Muscle layer of colon (tissue), 2 donors: ENCODE data around the gene ADGRG6.

Experiments
- H3K27ac ChIP-seq: one replicate; pipeline ENCODE4 v1.7.0; 2013; ENCODE audit warnings: low read depth, mild to moderate bottlenecking, low read length, moderate library complexity
- H3K27me3 ChIP-seq, 2 donors: one replicate each; pipeline ENCODE4 v1.7.0; 2013; ENCODE audit warnings: low read length in 2 of 2, mild to moderate bottlenecking in 2 of 2; ENCODE audit not compliant: insufficient read depth in 2 of 2, control insufficient read depth in 1 of 2
- H3K36me3 ChIP-seq: one replicate; pipeline ENCODE4 v1.7.0; 2013; ENCODE audit warnings: mild to moderate bottlenecking, low read length; ENCODE audit not compliant: insufficient read depth
- H3K4me1 ChIP-seq: one replicate; pipeline ENCODE4 v1.7.0; 2013; ENCODE audit warnings: mild to moderate bottlenecking, low read length; ENCODE audit not compliant: insufficient read depth
- H3K4me3 ChIP-seq, 2 donors: one replicate each; pipeline ENCODE4 v1.7.0; 2013; ENCODE audit warnings: low read length in 2 of 2, low read depth in 1 of 2, mild to moderate bottlenecking in 1 of 2, moderate library complexity in 1 of 2
- H3K9ac ChIP-seq: one replicate; pipeline ENCODE4 v1.7.0; 2013; ENCODE audit warnings: low read length
- H3K9me3 ChIP-seq: one replicate; pipeline ENCODE4 v1.7.0; 2013; ENCODE audit warnings: mild to moderate bottlenecking, low read length
- donor health status: abdominal sarcoma.
- donor health status: Adenocarcinoma of cecum.

ADGRG6 gene

GRCh38 chr6:142304241-142304640 is 2.4 kb downstream of the ADGRG6 start:
- Histone ChIP-seq H3K36me3 (no peaks in the 10 kb centered on the region), H3K27me3 (no peaks in the 10 kb centered on the region), H3K9ac (no peak overlapping the region), H3K9me3 (no peaks in the 10 kb centered on the region), H3K4me3 (no peak overlapping the region), H3K27ac (no peak overlapping the region), H3K4me1 (no peaks in the 10 kb centered on the region)

DNA sequence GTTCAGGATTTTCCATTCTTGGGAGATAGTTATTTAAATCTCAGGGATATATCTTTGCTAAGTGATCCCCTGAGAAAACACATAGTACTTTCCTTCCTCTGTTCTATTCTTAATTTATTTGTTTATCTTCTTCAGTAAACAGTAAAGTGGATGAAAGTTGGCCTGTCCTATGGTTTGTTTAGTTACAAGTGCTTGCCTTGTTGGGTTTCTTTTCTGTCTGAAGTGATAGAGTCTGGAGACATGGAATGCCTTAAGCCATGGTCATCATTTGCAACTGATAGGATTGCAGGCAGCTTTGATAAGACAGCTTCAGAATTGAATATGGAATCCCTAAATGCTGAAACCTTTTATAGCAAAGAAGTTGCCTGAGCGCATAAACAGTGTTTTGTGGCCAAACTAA is 4.9 kb downstream of the ADGRG6 start:
- Histone ChIP-seq H3K4me1 (no peaks in the 10 kb centered on the region), H3K9ac (no peak overlapping the region), H3K27ac (no peak overlapping the region)

GRCh38 chr6:142307963-142308748 is 6.3 kb downstream of the ADGRG6 start:
- Histone ChIP-seq H3K36me3 (no peaks in the 10 kb centered on the region), H3K9me3 (no peaks in the 10 kb centered on the region), H3K4me3 (no peak overlapping the region), H3K9ac (no peak overlapping the region), H3K27ac (no peak overlapping the region), H3K4me1 (peaks cover 2% of the 10 kb centered on the region), H3K27me3 (no peaks in the 10 kb centered on the region)

More for the DNA sequence above, 4.9 kb downstream of the ADGRG6 start:
- Histone ChIP-seq H3K9me3 (no peaks in the 10 kb centered on the region), H3K4me3 (no peak overlapping the region), H3K27me3 (no peaks in the 10 kb centered on the region), H3K36me3 (no peaks in the 10 kb centered on the region)

- Histone ChIP-seq H3K9me3 (no peaks in the 10 kb centered on the region), H3K4me3 (no peak overlapping the region), H3K36me3 (no peaks in the 10 kb centered on the region), H3K27ac (no peak overlapping the region), H3K27me3 (no peaks in the 10 kb centered on the region), H3K4me1 (peaks cover 5% of the 10 kb centered on the region), H3K9ac (no peak overlapping the region)
These were observed 7.6 kb downstream of the ADGRG6 start for GRCh38 chr6:142309426-142309825.

GRCh38 chr6:142313284-142313683 is 11.5 kb downstream of the ADGRG6 start:
- Histone ChIP-seq H3K27me3 (no peaks in the 10 kb centered on the region), H3K9ac (no peak overlapping the region), H3K4me3 (no peak overlapping the region), H3K27ac (no peak overlapping the region), H3K9me3 (no peaks in the 10 kb centered on the region), H3K36me3 (no peaks in the 10 kb centered on the region), H3K4me1 (peaks cover 5% of the 10 kb centered on the region)

DNA sequence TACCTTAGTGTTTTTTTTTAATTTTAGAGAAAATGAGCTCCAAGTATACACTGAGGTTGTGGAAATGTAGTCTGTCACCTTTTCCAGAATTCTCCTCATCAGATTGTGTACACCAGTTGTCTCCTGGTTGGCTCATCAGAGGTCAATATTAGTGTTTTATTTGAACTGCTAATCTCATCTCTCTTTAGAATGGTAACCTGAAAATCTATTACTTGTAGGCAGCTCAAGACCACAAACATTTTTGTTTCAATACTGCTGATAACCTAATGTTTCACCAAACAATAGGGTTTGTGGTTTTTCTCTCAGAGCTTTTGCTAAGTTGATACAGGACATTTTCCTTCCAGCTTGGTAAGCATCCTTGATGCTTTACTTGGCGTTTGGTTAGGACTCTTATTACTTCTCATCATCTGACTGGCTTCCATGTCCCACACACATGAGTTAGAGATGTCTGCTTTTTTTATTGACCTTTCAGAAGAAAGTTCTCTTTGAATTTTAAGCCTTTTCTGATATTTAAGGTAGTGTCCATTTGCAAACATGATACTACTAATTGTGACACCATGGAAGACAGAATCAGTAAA is 15.1 kb downstream of the ADGRG6 start:
- Histone ChIP-seq H3K9ac (no peak overlapping the region), H3K27me3 (no peaks in the 10 kb centered on the region), H3K4me3 (no peak overlapping the region), H3K27ac (no peak overlapping the region), H3K9me3 (no peaks in the 10 kb centered on the region), H3K36me3 (no peaks in the 10 kb centered on the region), H3K4me1 (peaks cover 5% of the 10 kb centered on the region)

- Histone ChIP-seq H3K4me3 (no peak overlapping the region), H3K27me3 (no peaks in the 10 kb centered on the region), H3K9ac (no peak overlapping the region), H3K27ac (no peak overlapping the region), H3K4me1 (no peaks in the 10 kb centered on the region), H3K9me3 (no peaks in the 10 kb centered on the region), H3K36me3 (no peaks in the 10 kb centered on the region)
These were observed 16.9 kb downstream of the ADGRG6 start for GRCh38 chr6:142318714-142319113.

GRCh38 chr6:142320366-142320765 is 18.6 kb downstream of the ADGRG6 start:
- Histone ChIP-seq H3K9me3 (no peaks in the 10 kb centered on the region), H3K4me3 (no peak overlapping the region)

GRCh38 chr6:142321451-142321850 is 19.6 kb downstream of the ADGRG6 start:
- Histone ChIP-seq H3K27me3 (no peaks in the 10 kb centered on the region), H3K9me3 (no peaks in the 10 kb centered on the region), H3K4me1 (no peaks in the 10 kb centered on the region), H3K9ac (no peak overlapping the region), H3K36me3 (no peaks in the 10 kb centered on the region), H3K27ac (no peak overlapping the region), H3K4me3 (no peak overlapping the region)

More at GRCh38 chr6:142320366-142320765, 18.6 kb downstream of the ADGRG6 start:
- H3K36me3 ChIP-seq = no peaks in the 10 kb centered on the region
- H3K27ac ChIP-seq = no peak overlapping the region
- H3K27me3 ChIP-seq = no peaks in the 10 kb centered on the region
- H3K9ac ChIP-seq = no peak overlapping the region
- no peaks in the 10 kb centered on the region for H3K4me1 ChIP-seq

- Histone ChIP-seq H3K4me1 (no peaks in the 10 kb centered on the region), H3K27me3 (no peaks in the 10 kb centered on the region), H3K9ac (no peak overlapping the region), H3K9me3 (no peaks in the 10 kb centered on the region), H3K36me3 (no peaks in the 10 kb centered on the region), H3K27ac (no peak overlapping the region), H3K4me3 (no peak overlapping the region)
These were observed 20.3 kb downstream of the ADGRG6 start for GRCh38 chr6:142322066-142322465.

DNA sequence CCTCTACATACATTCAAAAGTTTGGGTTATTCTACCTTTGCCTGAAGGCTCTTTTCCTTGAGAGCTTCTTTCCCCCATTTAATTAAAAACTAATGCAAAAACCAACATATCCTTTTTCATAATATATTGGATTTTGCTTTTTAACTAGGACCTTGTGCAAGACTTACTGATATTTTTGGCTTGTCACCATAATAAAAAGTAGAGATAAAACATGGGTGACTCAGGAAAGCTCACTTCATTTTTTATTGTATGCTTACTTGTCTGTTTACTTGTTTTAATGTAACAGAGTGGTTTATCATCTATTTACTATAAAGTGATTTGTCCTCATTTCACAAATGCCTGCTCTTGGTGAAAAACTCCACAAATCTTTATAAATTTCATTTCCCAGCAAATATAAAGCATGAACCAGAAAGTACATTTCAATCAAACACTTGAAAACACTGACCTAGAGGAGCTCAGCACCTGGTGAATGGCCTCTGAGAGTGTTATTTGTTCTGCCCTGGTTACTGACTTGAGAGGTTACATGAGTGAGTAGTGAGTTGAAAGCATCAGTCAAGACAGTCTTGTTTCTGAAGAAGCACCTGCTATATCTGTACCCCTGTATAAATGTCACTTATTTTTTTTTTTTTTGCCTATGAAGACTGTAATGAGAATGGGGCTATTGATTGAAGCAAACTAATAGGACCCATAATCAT is 20.8 kb downstream of the ADGRG6 start:
- Histone ChIP-seq H3K27me3 (no peaks in the 10 kb centered on the region), H3K9ac (no peak overlapping the region), H3K4me3 (no peak overlapping the region), H3K36me3 (no peaks in the 10 kb centered on the region), H3K4me1 (no peaks in the 10 kb centered on the region), H3K9me3 (no peaks in the 10 kb centered on the region), H3K27ac (no peak overlapping the region)
